ENCODE data around the gene DICER1.

DNA sequence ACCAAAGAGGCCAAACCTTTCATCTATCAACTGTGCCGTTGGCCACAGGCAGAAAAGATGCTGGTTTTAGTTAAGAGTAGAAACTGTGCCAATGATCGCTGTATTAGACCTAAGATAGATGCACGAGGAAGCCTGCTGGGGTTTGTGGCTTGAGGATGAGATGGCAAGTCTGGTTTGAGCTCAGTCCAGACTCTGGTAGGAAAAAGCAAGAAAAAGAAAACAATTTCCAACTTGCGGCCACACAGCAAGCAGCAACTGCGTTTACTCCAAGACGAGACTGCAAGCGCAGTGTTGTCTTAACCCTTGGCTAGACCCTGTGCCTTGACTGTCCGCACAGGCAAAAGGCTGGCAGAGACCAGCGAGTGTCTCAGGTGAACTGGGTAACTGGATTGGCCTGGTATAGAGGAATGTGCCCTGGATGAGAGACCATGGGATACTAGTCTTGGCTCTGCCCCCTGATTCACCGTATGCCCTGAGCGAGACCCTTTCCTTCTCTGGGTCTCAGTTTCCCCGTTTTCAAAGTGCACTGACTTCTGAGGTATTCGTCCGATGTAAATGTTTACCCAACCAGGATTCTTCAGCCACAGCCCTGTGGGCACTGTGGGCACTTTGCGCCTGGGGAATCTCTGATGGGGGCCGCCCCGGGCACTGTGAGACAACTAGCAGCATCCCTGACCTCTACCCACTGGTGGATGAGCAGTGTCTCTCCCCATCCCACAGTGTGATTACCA lies 113.4 kb downstream of the DICER1 start:
- no peak for TF ChIP-seq EZH2 (IDR thresholded peaks at IDR 0.05; ENCODE audit: borderline replicate concordance, insufficient read depth, low read depth, low read length, poor library complexity, severe bottlenecking)
- TF ChIP-seq, protein P1, sequence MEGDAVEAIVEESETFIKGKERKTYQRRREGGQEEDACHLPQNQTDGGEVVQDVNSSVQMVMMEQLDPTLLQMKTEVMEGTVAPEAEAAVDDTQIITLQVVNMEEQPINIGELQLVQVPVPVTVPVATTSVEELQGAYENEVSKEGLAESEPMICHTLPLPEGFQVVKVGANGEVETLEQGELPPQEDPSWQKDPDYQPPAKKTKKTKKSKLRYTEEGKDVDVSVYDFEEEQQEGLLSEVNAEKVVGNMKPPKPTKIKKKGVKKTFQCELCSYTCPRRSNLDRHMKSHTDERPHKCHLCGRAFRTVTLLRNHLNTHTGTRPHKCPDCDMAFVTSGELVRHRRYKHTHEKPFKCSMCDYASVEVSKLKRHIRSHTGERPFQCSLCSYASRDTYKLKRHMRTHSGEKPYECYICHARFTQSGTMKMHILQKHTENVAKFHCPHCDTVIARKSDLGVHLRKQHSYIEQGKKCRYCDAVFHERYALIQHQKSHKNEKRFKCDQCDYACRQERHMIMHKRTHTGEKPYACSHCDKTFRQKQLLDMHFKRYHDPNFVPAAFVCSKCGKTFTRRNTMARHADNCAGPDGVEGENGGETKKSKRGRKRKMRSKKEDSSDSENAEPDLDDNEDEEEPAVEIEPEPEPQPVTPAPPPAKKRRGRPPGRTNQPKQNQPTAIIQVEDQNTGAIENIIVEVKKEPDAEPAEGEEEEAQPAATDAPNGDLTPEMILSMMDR (IDR thresholded peaks at IDR 0.05): no peak

All from B cell (primary cell).